COR-L47 (cell line): ENCODE data around the gene PPP1R12A.

ENCODE experiments used
- DNase-seq: peaks from one replicate; lab custom pipeline; 2025; lab: John Stamatoyannopoulos, UW

Gene PPP1R12A

DNA sequence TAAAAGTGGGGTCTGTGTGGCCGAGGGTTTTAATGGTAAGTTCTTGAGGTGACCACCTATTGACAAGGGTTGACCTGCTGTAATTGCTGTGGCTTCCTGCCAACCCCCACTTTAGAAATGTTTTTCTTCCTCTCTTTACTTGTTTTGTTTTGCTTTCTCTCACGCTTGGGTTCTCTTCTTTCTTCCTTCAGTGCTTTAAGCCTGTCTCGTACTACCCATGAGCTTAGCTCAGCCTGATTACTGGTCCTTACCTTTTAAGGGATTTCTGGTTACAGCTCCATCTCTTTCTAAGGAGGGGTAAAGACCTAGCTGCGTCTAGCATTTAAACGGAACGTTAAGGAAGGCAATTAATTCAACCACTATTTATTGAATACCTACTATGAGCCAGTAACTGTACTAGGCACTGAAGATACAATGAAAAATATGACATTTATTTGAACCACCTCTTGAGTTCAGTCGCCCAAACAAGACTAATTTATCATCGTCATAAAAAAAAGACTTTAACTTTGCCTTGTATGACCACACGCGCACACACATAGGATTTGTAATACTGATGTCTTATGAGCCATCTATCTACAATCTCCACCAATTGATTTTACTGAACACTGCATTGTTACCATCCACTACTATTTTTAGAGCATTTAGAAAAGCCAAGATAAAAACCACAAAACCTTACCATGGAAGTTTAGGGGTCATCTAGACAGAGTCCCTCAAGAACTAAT lies 888 bp upstream of the PPP1R12A start:
- DNase-seq: no peak

- DNase-seq: no peak
Observed at GRCh38 chr12:79934281-79935020, 446 bp downstream of the PPP1R12A start.

GRCh38 chr12:79933532-79934264 lies 1.2 kb downstream of the PPP1R12A start:
- DNase-seq: no peak

DNA sequence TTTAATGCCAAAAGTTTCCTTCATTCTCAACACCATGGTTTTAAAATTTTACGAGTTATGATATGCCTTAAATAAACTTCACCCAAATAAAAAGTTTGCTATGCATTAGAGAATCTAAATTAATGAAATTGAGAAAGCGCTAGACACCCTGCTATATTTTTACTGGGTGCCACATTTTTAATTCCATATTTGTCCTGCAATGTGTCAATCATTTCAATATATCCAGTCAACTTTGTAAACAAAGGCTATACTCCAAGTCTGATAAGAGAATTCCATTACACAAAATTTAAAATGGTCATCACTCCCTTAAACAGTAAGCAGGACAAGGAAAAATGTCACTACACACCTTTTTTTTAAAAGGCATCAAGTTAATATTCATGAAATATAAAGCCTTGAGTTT lies 1.9 kb downstream of the PPP1R12A start:
- no peak for DNase-seq

DNA sequence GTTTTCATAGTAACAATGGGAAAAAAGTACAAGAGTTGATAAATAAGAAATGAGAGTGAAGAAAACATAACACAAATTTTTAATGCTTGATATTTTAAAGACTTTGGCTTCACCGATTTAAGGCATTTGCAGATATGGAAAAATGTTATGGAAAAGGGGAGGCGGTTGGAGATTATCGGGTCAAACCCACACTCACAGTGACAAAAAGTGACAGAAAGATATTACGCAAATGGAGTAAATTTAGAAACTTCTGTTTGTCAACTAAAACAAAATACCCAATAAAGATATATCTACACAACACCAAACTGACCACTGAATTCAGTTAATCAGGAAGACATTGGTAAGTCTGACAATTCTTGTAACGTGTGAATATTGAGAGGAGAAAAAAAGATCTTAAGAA lies 2.5 kb downstream of the PPP1R12A start:
- DNase-seq: no peak

- no peak for DNase-seq
Observed at GRCh38 chr12:79929065-79929464, 5.8 kb downstream of the PPP1R12A start.

GRCh38 chr12:79927772-79928474 lies 7.0 kb downstream of the PPP1R12A start:
- DNase-seq: no peak

DNA sequence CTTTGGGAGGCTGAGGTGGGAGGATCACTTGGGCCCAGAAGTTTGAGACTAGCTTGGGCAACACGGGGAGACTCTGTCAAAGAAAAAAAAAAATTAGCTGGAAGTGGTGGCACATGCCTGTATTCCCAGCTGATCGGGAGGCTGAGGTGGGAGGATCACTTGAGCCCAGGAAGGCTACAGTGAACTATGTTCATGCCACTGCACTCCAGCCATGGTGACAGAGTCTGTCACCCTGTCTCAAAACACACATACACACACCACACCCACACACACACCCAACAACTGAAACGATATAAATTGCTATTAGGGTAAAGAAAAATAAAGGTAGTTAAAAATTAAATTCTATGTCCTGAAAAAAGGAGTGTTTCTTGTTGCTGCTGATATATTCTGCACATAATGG lies 7.9 kb downstream of the PPP1R12A start:
- no peak for DNase-seq

DNA sequence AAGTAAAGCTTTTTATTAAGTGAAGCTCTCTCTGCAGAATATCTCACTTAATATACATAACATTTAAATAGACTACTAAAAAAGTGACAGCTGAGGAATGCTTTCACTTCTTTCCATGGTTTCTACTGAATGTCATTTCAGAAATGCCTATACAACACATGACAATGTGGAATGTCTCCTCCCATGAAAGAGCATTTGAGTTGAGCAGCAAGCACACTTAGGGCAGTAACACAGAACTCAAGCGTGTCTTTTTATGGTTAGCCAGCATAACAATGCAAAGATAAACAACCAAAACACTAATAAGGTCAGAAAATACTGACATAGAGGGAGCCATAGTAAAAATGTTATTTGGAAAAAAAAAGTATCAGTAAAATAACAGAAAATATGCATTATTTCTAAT lies 9.4 kb downstream of the PPP1R12A start:
- DNase-seq: no peak

DNA sequence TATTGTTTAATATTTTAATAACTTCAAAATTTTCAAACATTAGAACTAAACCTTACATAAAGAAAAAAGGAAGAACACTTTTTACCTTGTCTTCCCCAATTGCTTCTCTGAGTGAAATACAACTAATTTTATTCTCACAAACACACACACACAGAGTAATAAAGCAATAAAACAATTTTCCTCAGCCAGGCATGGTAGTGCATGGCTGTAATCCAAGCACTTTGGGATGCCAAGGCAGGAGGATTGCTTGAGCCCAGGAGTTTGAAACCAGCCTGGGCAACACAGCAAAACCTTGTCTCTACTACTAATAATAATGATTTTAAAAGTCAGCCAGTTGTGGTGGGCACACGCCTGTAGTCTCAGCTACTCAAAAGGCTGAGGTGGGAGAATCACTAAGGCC lies 13.1 kb downstream of the PPP1R12A start:
- no peak for DNase-seq

- DNase-seq: no peak
Observed at GRCh38 chr12:79920421-79921238, 14.3 kb downstream of the PPP1R12A start.

DNA sequence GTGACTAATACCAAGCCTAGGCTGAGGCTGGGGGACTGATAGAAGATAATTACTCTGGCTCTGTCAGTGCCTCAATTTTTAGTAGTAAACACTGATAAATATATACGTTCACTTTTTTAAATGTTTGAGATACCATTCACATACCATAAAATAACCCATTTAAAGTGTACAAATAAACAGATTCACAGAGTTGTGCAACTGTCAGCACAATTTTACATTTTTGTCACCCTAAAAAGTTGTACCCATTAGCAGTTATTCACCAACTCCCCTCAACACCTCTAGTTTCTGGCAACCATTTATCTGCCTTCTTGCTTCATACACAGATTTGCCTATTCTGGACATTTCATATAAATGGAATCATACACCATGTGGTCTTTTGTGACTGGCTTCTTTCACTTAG lies 15.1 kb downstream of the PPP1R12A start:
- no peak for DNase-seq

- no peak for DNase-seq
Observed at GRCh38 chr12:79916826-79917225, 18.1 kb downstream of the PPP1R12A start.

DNA sequence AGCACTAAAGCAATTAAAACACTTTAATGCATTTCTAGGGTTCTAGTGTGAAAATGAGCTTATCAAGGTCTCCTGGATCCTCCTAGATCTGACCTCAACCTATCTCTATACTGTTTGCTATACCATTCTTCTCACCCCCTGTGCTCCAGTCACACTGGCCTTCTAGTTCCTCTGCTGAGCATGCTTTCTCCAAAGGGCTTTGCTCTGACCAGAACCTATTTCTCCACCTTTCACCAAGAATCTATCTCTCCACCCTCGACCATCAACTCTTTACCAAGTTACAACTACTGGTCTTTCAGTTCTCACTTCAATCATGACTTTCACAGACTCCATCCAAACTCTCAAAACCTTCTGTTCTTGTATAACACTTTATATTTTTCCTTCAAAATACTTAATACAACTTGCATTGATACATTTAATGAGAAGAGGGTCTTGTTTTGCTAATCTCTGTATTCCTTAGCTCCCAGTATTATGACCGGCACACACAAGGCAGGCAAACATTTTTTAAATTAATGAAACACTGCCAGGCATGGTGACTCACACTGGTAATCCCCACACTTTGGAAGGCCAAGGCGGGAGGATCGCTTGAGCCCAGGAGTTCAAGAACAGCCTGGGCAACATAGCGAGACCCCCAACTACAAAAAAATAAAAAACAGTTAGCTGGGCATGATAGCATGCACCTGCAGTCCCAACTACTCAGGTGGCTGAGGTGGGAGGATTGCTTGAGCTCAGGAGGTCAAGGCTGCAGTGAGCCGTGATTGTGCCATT lies 22.8 kb downstream of the PPP1R12A start:
- DNase-seq: no peak

- no peak for DNase-seq
Observed at GRCh38 chr12:79908366-79908765, 26.5 kb downstream of the PPP1R12A start.

GRCh38 chr12:79901506-79901905 lies 33.4 kb downstream of the PPP1R12A start:
- no peak for DNase-seq

DNA sequence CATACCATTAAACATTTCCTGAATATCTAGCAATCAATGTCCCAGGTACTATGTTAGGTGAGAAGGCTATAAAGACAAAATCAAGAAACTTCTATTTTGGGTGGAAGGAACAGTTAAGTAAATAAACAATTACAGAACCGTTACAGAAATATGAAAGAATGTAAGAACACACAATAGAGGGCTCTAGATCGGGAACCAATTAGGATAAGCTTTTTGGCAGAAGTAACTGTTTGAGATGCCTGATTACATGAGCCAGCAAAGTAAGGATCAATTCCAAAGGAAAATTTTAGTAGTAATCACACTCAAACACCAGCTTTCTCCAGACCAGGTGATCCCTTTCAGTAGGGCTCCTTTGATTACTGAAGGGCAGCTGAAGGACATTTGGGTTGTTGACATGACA lies 33.9 kb downstream of the PPP1R12A start:
- no peak for DNase-seq

GRCh38 chr12:79900199-79900598 lies 34.7 kb downstream of the PPP1R12A start:
- DNase-seq: no peak

GRCh38 chr12:79897617-79898016 lies 37.3 kb downstream of the PPP1R12A start:
- no peak for DNase-seq

DNA sequence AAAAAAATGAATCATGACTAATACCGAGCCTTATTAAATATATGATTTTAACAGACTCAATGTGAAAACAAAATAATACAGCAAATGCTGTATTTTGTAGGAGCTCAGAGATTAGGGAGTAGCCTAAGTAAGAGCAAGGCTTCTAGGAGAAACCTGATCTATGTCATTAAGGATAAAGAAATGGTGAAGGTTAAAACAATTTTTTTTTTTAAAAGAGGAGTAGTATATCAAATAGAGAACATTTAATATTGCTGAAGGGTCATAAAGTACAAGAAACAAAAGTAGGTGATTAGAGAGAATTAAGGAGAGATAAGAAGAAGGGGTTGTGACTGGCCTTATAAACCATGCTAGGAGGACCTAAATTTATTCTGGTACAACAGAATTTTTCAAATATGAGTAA lies 39.1 kb downstream of the PPP1R12A start:
- no peak for DNase-seq

DNA sequence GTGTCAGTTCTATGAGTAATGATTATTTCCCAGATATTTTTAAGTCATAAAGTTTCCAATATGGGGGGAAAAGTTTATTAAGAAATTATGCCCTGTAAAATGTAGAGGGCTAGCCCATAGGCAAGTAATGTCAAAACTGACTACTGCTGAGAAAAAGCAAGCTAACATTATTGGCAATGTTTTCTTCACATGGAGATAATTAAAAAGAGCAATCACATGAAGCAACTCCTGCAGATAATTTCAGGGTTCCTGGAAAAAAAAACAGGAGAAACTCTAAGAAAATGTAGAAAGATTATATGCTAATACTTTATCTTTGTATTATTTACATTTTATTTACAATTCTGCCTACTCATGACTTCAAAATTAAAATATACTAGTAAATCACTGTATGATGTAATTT lies 39.8 kb downstream of the PPP1R12A start:
- DNase-seq: no peak
